Stimulated activated CD4-positive, alpha-beta T cell treated with anti-CD3 and anti-CD28 coated beads, Interleukin-12 subunit alpha, Interleukin-12 subunit beta, amount 100 ng/mL, for 24 hours (primary cell): ENCODE results near the gene ADGRB3.
"Not testable (repeated sequence)": the region's sequence is repeated elsewhere in the genome, so short reads cannot be mapped to it uniquely, and the experiment has no call there.

Source experiments
- DNase-seq, 2 experiments: peaks; one replicate each; pipeline ENCODE4 v3.0.0-alpha.2; 2020; ENCODE audit warnings: low read depth in 2 of 2

ADGRB3 gene

DNA sequence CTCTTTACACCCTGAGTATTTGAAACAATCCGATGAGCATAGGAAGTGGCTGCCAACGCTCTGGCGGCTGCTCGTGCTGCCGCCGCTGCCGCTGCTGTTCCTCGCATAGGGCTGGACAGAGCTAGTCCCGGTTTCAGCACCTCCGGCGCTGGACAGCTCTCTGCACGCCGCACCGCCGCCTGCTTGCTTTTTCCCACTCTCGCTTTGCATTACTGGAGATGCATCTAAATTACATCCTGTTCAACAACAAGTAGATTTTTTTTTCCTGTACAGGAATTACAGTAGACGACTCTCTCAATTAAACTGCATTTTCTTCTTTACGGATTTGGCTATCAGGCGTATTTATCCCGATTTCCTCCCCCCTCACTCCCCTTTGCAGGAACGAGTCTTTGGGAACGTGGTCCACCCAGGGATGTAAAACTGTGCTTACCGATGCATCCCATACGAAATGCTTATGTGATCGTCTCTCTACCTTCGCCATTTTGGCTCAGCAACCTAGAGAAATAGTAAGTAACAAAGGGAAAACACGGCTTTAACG lies 597.9 kb downstream of the ADGRB3 start:
- peak in 1 of 2 experiments; percentile 13 for DNase-seq

DNA sequence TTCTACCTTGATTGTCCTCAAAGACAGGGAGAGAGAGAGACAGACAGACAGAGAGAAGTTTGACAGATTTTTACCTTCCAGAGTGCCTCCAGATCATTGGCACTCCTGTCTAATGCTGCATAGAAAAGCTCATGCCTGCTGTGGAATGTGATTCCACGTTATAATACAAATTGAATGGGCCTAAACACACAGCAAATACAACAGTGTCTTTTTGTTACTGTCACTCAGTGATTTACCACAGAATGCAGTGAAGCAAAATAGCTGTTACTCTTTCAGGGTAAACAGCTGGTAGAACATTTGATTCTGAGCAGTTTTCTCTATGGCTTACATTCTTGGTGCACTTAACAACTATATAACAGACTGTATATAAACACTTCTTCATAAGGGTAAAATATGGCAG lies 603.0 kb downstream of the ADGRB3 start:
- DNase-seq = no peak

DNA sequence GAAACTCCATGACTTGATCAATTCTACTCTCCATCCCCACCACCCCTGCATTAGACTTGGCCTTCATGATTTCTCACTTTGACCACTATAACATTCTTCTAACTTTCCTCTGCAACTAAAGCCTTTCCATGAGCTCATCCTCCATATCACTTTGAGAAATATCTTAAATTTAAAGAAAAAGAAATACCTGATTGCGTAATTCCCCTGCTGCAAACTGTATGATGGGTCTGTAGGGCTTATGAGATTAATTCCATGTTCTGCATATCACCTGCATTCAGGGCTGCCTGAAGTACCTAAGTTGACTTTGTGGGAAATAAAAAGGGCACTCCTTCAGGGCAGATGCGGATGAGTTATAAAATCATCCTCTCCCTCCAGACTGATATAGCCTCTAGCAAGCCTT lies 611.9 kb downstream of the ADGRB3 start:
- DNase-seq = no peak

DNA sequence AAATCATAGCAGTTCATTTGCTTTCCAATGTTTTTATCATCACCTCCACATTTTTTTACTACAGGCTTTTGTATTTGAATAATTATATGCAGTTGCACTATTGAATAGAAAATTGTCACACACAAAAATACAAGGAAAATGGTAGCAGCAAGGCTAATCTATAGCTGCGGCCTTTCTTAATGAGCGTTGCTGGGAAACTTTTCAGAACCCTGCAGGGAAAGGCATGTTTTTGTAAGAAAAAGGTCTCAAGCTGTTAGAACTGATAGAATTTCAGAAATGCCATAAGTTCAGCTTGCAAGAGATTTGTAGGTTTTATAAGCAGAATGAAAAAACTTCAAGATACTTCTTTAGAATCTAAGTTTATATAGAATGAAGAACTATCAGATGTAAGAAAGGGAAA lies 625.9 kb downstream of the ADGRB3 start:
- no peak for DNase-seq

DNA sequence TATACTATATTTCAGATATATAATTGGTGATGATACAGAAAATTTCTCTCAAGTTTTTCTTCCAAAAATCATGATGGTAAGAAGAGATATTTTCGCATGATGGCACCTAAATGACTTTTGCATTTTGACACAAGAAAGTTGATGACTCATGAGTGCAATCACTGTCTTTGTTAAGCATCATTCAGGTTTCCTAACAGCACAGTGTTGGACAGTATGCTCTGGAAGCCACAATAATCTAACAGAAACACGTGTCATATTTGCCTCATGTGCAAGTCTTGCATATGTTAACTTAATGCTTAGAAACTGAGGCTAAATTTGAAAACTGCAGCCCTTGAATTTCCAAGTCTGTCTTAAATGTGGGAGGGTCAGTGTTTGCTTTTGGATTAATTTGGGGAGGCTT lies 628.2 kb downstream of the ADGRB3 start:
- no peak for DNase-seq

DNA sequence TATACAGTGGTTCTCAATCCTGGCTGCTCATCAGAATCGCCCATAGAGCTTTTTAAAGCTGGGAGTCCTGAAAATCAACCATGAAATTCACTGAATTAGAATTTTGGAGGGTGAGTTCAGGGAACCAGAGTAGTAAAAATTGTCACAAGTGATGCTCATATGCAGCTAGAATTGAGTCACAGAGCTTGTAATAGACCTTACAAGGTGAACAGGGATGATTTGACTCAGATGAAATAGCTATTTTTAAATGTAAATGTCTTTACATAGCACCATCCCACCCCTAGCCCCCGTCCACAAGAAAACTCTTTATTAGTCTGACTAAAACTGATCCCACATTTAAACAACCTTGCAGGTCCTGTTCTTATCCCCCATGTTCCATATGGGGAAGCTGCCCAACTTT lies 630.0 kb downstream of the ADGRB3 start:
- DNase-seq = no peak

DNA sequence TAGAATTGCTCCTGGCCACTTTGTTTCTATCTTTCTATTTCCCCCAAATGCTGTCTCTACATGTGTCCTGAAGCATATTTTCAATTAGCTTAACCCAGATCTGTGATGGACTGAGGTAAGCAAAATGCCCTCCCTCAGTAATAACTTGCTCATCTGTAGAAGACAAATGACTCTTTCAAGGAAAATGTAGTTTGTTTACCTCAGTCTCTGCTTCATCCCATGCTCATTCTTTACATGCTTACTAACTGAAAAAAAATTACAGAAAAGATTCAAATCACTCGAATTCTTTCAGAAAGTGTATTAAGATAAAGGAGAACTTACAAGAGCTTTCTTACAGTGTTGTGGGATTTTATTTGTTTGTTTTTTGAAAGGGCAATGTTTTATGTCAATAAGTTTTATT lies 630.6 kb downstream of the ADGRB3 start:
- DNase-seq = no peak

DNA sequence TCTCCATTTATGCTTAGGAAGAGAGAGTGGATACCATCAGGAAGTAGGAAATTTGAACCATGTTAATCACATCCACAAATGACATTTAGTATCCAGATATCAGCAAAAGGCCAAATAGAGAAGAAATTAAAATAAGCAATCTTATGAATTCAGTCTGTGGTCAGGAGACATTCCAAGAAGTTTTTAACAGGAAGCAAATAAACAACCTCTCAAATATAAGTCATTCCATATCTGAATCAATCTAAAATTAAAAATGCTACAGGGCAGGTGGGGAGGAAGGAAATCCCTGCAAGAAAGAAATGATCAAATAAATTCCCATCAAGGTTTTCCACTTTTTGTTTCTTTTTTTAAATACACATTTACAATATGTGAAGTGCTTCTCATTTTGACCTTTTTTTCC lies 641.1 kb downstream of the ADGRB3 start:
- no peak for DNase-seq

DNA sequence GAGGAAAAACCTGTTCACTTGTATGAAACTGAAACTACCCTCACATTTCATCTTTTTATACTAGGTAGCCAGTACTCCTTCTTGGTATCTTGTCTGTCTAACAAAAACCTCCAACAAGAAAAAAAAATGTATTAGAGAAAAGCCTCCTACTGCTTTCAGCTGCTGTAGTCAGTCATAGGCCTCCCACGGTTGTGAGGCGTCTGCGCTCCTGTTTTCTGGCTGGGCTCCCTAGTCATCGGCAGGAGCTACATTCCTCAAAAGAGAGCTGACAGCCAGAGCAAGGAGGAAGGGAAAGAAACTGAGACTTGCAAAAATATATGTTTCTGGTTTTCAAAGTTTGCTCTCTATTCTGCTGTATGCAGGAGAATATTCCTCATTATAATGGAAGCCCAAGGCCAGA lies 644.7 kb downstream of the ADGRB3 start:
- no peak for DNase-seq

DNA sequence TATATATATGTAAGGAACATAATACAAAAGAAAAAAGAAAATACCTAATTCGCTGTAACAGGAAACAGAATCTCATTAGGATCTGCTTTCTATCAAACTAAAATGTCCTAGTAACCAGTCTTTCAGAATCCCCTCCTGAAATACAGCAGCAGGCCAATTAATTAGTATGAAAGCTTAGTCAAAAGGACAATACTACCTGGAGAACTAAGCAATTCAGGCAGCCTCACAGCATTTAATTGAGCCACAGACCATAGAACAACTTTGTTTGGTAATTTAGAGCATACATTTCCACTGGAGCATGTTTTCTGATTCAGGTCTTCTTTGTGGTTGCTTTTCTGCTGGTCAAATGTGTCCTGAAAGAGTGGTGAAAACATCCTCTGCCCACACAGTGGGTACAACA lies 645.8 kb downstream of the ADGRB3 start:
- DNase-seq = no peak

DNA sequence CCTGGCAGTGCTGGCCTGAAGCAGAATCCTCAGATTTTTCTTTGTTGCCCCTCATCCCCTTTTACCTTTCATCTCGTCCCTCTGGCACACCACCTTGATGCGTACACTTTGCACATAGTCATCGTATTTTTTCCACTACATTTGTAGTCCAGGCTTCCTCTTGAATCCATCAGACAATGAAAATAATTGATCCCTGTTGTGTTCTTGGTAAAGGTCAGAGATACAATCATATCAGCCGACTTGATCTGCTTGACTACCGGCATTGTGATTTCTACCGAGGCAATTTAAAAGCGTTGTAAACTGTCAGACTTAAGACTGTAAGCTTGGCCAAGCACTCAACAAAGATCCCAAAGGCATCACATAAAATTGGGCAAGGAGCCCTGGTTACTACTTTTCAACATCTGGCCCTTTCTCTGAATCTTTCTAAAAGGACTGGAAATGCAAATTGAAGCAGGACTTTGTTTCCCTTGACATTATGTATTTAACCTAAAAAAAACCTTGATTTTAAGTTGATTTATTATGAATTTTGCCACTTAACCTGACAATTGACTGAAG lies 649.2 kb downstream of the ADGRB3 start:
- DNase-seq = no peak

DNA sequence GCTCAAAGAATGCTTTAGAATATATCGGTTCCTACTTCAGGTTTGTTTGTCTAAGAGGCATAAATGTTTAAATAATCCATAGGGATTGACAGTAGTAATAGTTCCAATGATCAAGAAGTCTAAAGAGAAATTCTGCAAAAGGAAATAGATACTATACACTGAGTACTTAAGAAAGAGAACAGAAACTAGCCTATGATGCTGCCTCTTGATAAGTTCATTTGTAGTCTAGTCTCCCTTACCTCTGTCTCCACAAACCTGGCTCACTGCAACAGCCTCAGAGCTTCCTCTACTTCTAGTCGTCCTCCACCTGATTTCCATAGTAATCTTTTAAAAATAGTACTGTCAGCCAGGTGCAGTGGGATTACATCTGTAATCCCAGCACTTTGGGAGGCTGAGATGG lies 650.0 kb downstream of the ADGRB3 start:
- no peak for DNase-seq

DNA sequence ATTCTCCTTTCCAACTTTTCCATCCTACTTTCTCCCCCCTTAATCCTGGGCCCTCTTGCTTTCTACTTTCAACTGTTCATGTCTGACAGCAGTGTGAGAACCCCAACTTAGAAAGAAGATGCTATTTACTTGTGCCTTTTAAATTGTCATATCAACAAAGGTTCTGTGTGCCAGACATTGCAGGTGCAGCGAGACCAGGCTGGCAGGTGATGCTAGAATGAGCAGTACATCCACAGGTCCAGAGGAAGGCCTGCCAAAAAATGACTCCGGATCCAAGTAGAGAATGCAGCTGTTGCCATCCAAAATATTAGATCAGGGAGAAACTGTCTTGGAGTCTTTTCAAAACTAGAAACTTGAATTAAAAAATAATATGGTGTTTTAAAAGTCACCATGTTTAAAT lies 651.2 kb downstream of the ADGRB3 start:
- no peak for DNase-seq

DNA sequence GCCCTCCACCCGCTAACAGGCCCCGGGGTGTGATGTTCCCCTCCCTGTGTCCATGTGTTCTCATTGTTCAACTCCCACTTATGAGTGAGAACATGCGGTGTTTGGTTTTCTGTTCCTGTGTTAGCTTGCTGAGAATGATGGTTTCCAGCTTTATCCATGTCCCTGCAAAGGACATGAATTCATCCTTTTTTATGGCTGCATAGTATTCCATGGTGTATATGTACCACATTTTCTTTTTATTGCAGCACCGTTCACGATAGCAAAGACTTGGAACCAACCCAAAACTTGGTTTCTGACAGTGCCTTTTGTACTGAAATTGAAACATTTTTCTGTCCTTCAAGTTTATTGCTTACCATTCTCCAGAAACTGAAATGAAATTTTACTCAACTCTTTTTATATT lies 653.1 kb downstream of the ADGRB3 start:
- DNase-seq = not testable (repeated sequence)

DNA sequence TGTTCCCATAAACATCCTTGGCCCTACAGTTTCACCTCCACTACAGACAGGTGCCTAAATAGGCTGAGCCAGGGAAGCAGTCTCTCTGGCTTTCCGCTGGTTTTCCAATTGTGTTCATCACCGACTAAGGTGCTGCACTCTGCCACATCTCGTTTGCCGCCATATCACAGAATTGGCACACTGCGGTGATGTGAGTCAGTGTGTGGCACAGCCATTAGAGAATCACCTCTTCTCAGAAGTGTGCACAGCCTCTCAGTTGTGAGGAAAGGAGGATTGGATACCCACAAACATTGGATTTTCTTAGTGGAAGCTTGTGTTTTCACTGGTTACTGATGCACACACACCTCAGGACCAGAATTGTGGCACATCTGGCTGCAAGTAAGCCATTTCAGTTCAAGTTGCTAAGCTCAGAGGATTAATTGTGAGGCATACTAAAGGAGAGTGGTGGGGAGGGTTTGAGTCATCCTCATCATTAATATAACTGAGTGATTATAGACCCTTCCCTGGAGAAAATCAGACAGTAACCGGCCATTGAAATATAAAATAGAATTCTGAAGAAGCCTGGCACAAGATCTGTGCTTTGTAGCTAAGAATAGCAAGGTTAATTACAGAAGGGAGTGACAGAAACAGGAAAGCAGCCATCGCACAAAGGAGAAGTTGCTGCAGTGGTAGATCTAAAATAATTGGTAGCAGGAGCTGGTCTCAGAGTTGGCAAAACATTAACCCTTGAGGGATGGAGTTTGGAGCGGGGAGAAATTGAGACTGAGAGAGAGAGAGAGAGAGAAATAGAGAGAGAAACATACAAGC lies 654.8 kb downstream of the ADGRB3 start:
- no peak for DNase-seq

DNA sequence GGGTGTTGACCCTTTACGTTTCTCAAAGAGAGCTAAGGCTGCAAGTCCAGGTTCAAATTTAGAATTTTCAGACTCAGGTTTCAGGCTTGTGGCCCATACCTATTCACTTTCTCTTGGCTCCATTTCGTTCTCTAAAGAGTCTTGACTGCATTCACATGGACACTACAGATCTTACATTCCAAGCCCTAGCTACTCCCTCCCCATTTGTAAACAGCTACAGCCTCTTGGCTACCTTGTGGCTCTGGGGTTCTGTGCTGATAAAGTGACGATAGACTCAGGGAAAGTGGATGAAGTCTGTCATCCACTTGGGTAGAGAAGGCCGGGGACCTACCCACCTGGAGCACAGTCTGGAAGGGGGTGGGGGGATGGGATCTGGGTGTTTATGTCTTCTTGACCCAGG lies 658.4 kb downstream of the ADGRB3 start:
- DNase-seq = no peak

DNA sequence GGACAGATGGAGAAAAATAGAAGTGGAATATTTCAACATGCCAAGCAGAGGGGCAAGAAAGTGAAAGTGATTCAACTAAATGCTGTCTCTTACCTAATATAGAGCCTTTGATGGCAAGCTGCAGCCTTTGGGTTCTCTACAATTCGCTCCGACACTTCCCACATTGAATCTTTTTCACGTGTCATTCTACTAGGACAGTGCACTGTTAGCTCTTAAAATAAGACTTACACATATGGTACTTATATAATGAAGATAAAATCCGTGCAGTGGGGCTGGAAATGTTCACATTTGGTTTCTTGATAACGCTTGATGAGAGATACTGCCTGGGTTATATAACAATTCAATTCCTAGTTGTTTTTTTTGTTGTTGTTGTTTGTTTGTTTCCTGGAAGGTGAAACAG lies 659.3 kb downstream of the ADGRB3 start:
- no peak for DNase-seq

DNA sequence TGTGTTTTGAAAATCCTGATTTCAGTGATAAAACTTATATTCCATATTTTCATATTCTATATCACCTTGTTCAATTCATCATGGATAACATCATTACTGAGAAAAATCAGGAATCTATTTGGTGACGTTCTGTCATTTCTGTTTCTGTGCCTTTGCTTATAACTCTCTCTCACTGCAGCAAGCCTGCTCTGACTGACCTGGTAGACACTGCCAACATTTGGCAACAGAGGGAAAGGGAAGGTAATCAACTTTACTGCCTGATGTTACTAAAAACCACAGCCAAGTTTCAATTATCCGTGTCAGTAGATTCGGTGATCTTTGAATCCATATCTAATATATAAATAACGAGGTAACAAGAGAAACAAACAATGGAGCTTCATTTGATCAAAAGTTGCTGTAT lies 659.8 kb downstream of the ADGRB3 start:
- DNase-seq = no peak

DNA sequence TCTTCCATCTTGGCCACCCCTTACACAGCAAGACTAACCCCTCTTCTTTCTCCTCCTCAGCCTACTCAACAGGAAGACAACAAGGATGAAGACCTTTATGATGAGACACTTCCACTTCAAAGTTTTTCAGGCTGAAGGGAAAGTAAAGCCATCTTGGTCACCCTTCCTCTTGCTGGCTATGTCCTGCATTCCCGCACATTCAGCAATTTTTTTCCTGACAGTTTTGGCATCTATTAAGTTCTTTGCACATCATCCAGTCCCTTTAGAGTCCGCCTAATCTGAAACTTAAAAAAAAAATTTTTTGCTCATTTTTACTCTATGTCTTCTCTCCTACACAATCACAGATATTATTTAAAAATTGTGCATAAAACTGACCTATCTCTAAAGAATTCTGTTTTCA lies 668.3 kb downstream of the ADGRB3 start:
- DNase-seq = no peak

DNA sequence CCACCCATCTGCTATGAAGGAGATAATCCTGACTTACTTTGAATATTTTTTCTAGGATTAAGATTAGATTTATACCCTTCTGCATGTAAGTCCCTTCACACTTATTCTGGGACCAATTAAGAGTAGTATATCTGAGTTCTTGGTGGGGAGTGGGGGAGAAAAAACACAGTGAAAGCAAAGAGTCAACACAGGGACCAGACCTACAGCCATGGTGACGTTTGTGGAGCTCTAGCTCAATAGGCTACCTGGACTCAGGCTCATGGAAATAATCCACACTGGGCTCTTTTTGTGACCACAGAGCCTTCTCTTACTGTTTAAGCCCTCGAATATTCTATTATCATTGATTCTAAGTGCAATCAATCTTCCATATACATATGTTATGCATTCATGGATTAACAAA lies 670.4 kb downstream of the ADGRB3 start:
- DNase-seq = no peak

DNA sequence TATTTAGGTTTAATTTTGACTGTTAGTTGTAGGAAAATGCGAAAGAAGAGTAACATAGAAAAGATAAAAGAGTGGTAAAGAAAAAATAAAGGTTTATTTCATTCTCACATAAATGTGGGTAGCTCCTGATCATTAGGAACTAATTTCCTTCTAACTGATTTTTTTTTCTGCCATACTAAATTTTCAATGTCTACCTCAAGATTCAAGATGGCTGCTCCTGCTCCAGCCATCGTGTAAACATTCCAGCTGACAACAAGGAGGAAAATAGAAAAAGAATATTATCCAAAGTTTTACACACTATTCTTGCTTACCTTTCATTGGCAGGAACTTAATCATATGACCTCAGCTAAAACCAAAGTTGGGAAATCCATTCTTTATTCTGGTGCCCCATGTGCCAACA lies 673.5 kb downstream of the ADGRB3 start:
- DNase-seq = no peak

DNA sequence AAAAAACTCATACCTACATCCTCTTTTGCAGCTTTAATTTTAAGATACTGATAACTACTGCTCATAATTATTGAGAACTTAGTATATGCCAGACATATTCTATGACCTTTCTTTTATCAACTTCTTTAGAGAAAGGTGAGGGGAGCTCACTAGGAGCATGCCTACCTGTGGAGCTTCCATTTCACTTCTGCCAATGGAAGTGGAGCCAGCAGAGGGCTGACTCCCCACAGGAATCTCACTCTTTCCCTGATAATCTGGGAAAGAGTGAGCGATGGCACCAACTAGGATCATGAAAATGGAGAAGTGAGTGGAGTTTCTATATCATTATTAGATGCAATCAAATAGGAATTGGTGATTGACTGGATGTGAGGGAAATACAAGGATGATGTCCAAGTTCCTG lies 676.8 kb downstream of the ADGRB3 start:
- DNase-seq = no peak

DNA sequence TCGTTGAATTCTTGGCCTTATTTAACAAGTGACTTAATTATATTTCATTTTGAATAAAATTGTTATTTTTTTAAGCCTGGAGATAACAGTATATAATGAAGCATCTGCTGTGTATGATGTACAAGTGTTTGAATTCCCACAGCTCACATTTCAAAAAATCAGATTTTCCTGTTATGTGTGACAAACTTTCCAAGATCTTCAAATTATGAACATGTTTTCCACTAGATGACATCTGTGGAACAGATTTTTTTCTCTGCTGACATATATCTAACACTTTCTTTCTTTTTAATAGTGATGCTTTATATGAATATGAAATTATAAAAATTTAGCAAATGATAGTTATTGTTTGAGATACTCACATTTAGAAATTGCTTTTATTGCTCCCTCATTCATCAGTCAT lies 678.9 kb downstream of the ADGRB3 start:
- no peak for DNase-seq

DNA sequence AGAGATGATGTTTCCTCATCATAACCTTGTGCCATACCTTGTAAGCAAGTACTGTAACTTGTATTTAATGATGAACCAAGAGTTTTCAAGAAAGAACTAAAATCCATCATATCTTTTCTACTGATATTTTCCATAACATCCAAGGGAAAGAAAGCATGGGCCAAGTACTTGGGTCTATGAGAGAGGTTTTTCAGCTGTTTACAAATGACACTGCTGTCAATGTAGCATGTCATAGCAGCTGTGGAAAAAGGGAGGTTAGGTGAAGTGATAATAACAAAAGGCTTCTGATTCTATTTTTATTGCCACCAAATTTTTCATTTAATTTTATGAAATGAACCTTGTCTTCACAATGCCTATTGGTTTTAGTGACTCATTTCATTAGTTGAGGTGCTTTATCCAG lies 679.4 kb downstream of the ADGRB3 start:
- no peak for DNase-seq
